Endothelial cell of umbilical vein (primary cell): ENCODE measurements around the gene EML6. TPM values are rescaled to one million over a fixed set of nuclear protein-coding genes. Genes with fewer than 3 reads are reported as not detected.

ENCODE experiments used
- BruUV-seq: library from RNA; stranded (reverse); fragments of 400-500 nt; replicated peaks from 2 replicates; lab custom pipeline; 2021; lab: Mats Ljungman, UMichigan
- CTCF ChIA-PET: fragments of 300-600, 350-600 bp; sonication (Branson Sonifier 250); formaldehyde crosslinking; loops from one replicate; lab custom pipeline; 2021; ENCODE audit warnings: antibody characterized with exemption, inconsistent platforms; lab: Charles Lee
- POLR2A ChIA-PET: fragments of 300-600, 350-600 bp; sonication (Branson Sonifier 250); formaldehyde crosslinking; loops from one replicate; lab custom pipeline; 2021; ENCODE audit warnings: antibody characterized with exemption, inconsistent platforms; lab: Charles Lee
- DNase-seq: peaks from one replicate; pipeline ENCODE4 v3.0.0-alpha.2; 2011; ENCODE audit warnings: low read depth, low spot score
- FAIRE-seq: peaks from 2 replicates; lab custom pipeline; 2011; peaks lifted over from hg19 to GRCh38; lab: Jason Lieb, UNC
- H2AFZ ChIP-seq: 2 replicates; pipeline ENCODE4 v1.6.0; 2012; ENCODE audit warnings: low read depth, low read length, control low read depth, inconsistent platforms
- H3K27ac ChIP-seq: 2 replicates; pipeline ENCODE4 v1.5.1; 2011; ENCODE audit warnings: low read depth, mild to moderate bottlenecking, control low read depth, low read length, moderate library complexity; ENCODE audit not compliant: insufficient read depth
- H3K27me3 ChIP-seq, 2 experiments: 2 replicates each; pipeline versions ENCODE4 v1.6.0 to v1.6.1; 2011; ENCODE audit warnings: low read length in 2 of 2, mixed read lengths in 1 of 2; ENCODE audit not compliant: control insufficient read depth in 2 of 2, insufficient read depth in 2 of 2
- H3K36me3 ChIP-seq, 2 experiments: 2 replicates in 1 of 2; 3 replicates in 1 of 2; pipeline ENCODE4 v1.5.1; 2011; ENCODE audit warnings: low read length in 2 of 2, mild to moderate bottlenecking in 1 of 2, moderate library complexity in 1 of 2; ENCODE audit not compliant: control insufficient read depth in 2 of 2, insufficient read depth in 2 of 2; ENCODE audit errors: extremely low read depth in 1 of 2
- H3K4me1 ChIP-seq: 3 replicates; pipeline ENCODE4 v1.5.1; 2011; ENCODE audit warnings: mild to moderate bottlenecking, low read length; ENCODE audit not compliant: control insufficient read depth, insufficient read depth; ENCODE audit errors: extremely low read depth
- H3K4me2 ChIP-seq: 2 replicates; pipeline ENCODE4 v1.6.1; 2011; ENCODE audit warnings: low read length, control low read depth, mixed read lengths; ENCODE audit not compliant: insufficient read depth
- H3K4me3 ChIP-seq, 3 experiments: fragments of 200-600 bp in 1 of 3; sonication (generic), shearing (Covaris generic) in 1 of 3; replicated peaks in 1 of 3; 2 replicates each; pipeline ENCODE4 v1.5.1; 2011 to 2016; ENCODE audit warnings: control low read depth in 3 of 3, low read length in 3 of 3, mild to moderate bottlenecking in 2 of 3, inconsistent platforms in 1 of 3, low read depth in 1 of 3, moderate library complexity in 1 of 3; ENCODE audit not compliant: insufficient read depth in 1 of 3
- H3K79me2 ChIP-seq: 2 replicates; pipeline ENCODE4 v1.6.0; 2012; ENCODE audit warnings: low read length, inconsistent platforms; ENCODE audit not compliant: control insufficient read depth, insufficient read depth
- H3K9ac ChIP-seq: replicated peaks from 2 replicates; pipeline ENCODE3; 2011; ENCODE audit warnings: low read length, control low read depth; ENCODE audit not compliant: insufficient read depth; ENCODE audit errors: extremely low read depth
- H3K9me1 ChIP-seq: replicated peaks from 3 replicates; pipeline ENCODE4 v1.6.0; 2011; ENCODE audit warnings: mild to moderate bottlenecking, low read length; ENCODE audit not compliant: control insufficient read depth, insufficient read depth; ENCODE audit errors: extremely low read depth
- H3K9me3 ChIP-seq: replicated peaks from 2 replicates; pipeline ENCODE4 v1.5.1; 2012; ENCODE audit warnings: low read length, inconsistent platforms; ENCODE audit not compliant: control insufficient read depth, insufficient read depth
- H4K20me1 ChIP-seq: replicated peaks from 2 replicates; pipeline ENCODE3; 2011; ENCODE audit warnings: mild to moderate bottlenecking, low read length; ENCODE audit not compliant: control insufficient read depth, insufficient read depth; ENCODE audit errors: extremely low read depth
- FOS ChIP-seq: IDR thresholded peaks from 2 replicates; pipeline ENCODE4 v1.6.1; 2011; ENCODE audit warnings: mild to moderate bottlenecking, low read length, moderate library complexity, borderline replicate concordance; ENCODE audit not compliant: insufficient read depth
- JUN ChIP-seq: IDR thresholded peaks from 2 replicates; pipeline ENCODE4 v1.6.1; 2011; ENCODE audit warnings: borderline replicate concordance, low read depth; ENCODE audit not compliant: insufficient read length, insufficient read depth
- MYC ChIP-seq: IDR thresholded peaks from one replicate; pipeline ENCODE4 v1.6.1; 2011; ENCODE audit warnings: mild to moderate bottlenecking, low read depth, low read length
- POLR2A ChIP-seq: IDR thresholded peaks from 2 replicates; pipeline ENCODE4 v1.6.1; 2012; ENCODE audit warnings: low read depth, mild to moderate bottlenecking, control low read depth, low read length
- POLR2AphosphoS5 ChIP-seq: IDR thresholded peaks from 2 replicates; pipeline ENCODE4 v1.6.1; 2012; ENCODE audit warnings: low read depth, mild to moderate bottlenecking, control low read depth, low read length, moderate library complexity; ENCODE audit not compliant: insufficient read depth
- dilution Hi-C: fragments of 300-500 bp; cut with MboI; formaldehyde crosslinking; loops from one replicate; pipeline ENCODE4 v1.15.0; 2019; ENCODE audit warnings: low sequenced_read_pairs; ENCODE audit not compliant: extremely low pct_ligation_motif_present
- intact Hi-C: fragments of 100-400 bp; cut with micrococcal nuclease; formaldehyde crosslinking; loops from one replicate; pipeline ENCODE4 v1.10.0; 2022
- polyA plus RNA-seq, 4 experiments: library from polyadenylated mRNA; depleted of rRNA in 3 of 4; stranded (reverse) in 3 of 4; unstranded in 1 of 4; fragments of >200 nt; gene quantifications; 2 replicates each; pipeline versions ENCODE4 v1.2.1 to v1.2.3, GENCODE V29; 2011 to 2012; ENCODE audit warnings: missing spikeins in 1 of 4
- total RNA-seq: library from RNA; stranded (reverse); gene quantifications from 2 replicates; pipeline ENCODE4 v1.2.3, GENCODE V29; 2021
- TF ChIP-seq, protein P1 (sequence below): IDR thresholded peaks from 2 replicates; pipeline ENCODE4 v1.6.1; 2011; ENCODE audit not compliant: insufficient read depth, insufficient read length
- TF ChIP-seq, protein P2 (sequence below), 2 donors: IDR thresholded peaks; 1 replicate in 1 of 2; 2 replicates in 1 of 2; pipeline ENCODE4 v1.5.1; 2011; ENCODE audit warnings: low read length in 2 of 2, mild to moderate bottlenecking in 2 of 2, moderate library complexity in 2 of 2, control low read depth in 1 of 2, inconsistent platforms in 1 of 2, low read depth in 1 of 2; ENCODE audit not compliant: insufficient read depth in 1 of 2; ENCODE audit errors: extremely low read depth in 1 of 2

The EML6 gene
- total and polyA plus RNA-seq, 2 donors (not counting 3 experiments of a cell fraction or from before 2014, with no cell fraction given), result 0.79 to 2.1 TPM

DNA sequence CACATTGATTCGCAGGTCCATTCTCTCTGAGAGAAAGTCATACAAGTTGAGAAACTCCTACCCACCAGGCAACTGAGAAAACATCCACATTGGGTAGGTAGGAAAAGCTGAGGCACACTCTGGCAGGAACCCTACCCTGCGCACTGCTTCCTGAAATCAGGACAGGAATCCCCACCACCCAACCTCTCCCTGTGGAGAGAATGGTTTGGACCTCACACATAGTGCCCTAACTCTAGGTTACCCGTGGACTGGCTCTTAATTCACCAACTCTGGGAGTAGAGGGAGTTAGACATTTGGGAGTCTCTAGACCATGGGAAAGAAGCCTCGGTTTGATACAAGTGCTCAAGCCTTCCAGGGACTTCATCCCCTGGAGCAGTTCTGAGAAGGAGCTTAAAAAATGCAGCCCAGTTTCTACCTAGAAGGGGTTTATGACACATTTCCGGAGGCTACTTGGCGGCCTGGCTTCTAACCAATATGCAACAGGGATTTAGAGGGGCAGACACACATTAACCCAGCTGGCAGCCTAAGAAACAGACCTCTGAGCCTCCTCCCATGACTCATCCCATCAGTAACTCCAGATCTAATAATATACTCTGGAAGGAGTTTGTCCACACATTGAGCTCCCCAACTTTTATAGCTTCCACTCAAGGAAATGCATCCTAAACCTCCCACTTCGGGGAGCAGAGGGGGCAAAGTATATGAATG is 136.7 kb downstream of the EML6 start:
- no TSS peak for BruUV-seq
- Histone ChIP-seq H3K79me2 (no peaks in the 10 kb centered on the region), H3K9me1 (no peaks in the 10 kb centered on the region), H4K20me1 (no peaks in the 10 kb centered on the region), H3K9me3 (no peaks in the 10 kb centered on the region), H3K4me3 (no peak overlapping the region), H3K27me3 (peaks cover 0 to 5% of the 10 kb centered on the region in 2 experiments), H3K4me2 (no peak overlapping the region), H2AFZ (no peak overlapping the region), H3K36me3 (no peaks in the 10 kb centered on the region), H3K27ac (no peak overlapping the region), H3K4me1 (no peaks in the 10 kb centered on the region), H3K9ac (no peak overlapping the region)
- TF ChIP-seq, protein P1, sequence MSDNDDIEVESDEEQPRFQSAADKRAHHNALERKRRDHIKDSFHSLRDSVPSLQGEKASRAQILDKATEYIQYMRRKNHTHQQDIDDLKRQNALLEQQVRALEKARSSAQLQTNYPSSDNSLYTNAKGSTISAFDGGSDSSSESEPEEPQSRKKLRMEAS, result no peak
- TF ChIP-seq, protein P2, sequence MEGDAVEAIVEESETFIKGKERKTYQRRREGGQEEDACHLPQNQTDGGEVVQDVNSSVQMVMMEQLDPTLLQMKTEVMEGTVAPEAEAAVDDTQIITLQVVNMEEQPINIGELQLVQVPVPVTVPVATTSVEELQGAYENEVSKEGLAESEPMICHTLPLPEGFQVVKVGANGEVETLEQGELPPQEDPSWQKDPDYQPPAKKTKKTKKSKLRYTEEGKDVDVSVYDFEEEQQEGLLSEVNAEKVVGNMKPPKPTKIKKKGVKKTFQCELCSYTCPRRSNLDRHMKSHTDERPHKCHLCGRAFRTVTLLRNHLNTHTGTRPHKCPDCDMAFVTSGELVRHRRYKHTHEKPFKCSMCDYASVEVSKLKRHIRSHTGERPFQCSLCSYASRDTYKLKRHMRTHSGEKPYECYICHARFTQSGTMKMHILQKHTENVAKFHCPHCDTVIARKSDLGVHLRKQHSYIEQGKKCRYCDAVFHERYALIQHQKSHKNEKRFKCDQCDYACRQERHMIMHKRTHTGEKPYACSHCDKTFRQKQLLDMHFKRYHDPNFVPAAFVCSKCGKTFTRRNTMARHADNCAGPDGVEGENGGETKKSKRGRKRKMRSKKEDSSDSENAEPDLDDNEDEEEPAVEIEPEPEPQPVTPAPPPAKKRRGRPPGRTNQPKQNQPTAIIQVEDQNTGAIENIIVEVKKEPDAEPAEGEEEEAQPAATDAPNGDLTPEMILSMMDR (IDR thresholded peaks at IDR 0.05; ENCODE audit: extremely low read depth in 1 of 2, insufficient read depth in 1 of 2, low read depth in 1 of 2, low read length in 2 of 2), result no peak
- no peak for TF ChIP-seq MYC
- no peak for TF ChIP-seq POLR2A
- TF ChIP-seq FOS, result peak; percentile 19
- no peak for TF ChIP-seq POLR2AphosphoS5
- no peak for TF ChIP-seq JUN
- DNase-seq (no peak), FAIRE-seq (no peak)
- intact Hi-C loops, result no loop called here
- POLR2A ChIA-PET, result no interaction called here
- dilution Hi-C loops, result no loop called here
- CTCF ChIA-PET, result interaction anchor here (0.6 to 1.9 kb wide), 7 partner anchors 17 to 753 kb away, joined by 3 to 10 read pairs (median 4); no protein-coding TSS in a partner anchor
